T-helper 17 cell (primary cell): ENCODE data around the gene GDPD4. TPM values are rescaled to one million over a fixed set of nuclear protein-coding genes. Genes with fewer than 3 reads are reported as not detected.

Experiments
- ATAC-seq: fragments of 150-1000 bp; cut with Tn5 transposase; 2 replicates; pipeline ENCODE4 v1.10.0; 2021; ENCODE audit warnings: mild to moderate bottlenecking, moderate library complexity
- DNase-seq, 3 donors: peaks; one replicate each; pipeline versions ENCODE4 v3.0.0 to v3.0.0-alpha.2; 2020 to 2021
- H3K9me3 ChIP-seq: one replicate; pipeline ENCODE4 v1.7.0; 2013; ENCODE audit warnings: low read length, mild to moderate bottlenecking; ENCODE audit not compliant: control insufficient read depth, poor library complexity, severe bottlenecking
- H3K27ac Mint-ChIP-seq: one replicate; pipeline ENCODE4 v1.8.0; 2022; ENCODE audit warnings: mild to moderate bottlenecking, moderate library complexity, mixed read lengths
- H3K27me3 Mint-ChIP-seq: one replicate; pipeline ENCODE4 v1.8.0; 2022; ENCODE audit warnings: mixed read lengths
- H3K36me3 Mint-ChIP-seq: one replicate; pipeline ENCODE4 v1.8.0; 2022; ENCODE audit warnings: low read depth, mixed read lengths
- H3K4me1 Mint-ChIP-seq: one replicate; pipeline ENCODE4 v1.8.0; 2022; ENCODE audit warnings: mild to moderate bottlenecking, mixed read lengths
- H3K4me3 Mint-ChIP-seq: one replicate; pipeline ENCODE4 v1.8.0; 2022; ENCODE audit warnings: mild to moderate bottlenecking, moderate library complexity, mixed read lengths
- total RNA-seq, 4 donors: library from RNA in 2 of 4; stranded (reverse) in 2 of 4; gene quantifications; one replicate each; pipeline ENCODE4 v1.2.3 and lab custom pipeline; 2022 to 2026

GDPD4 gene
- total RNA-seq, 2 donors from 2014 or later: not detected

DNA sequence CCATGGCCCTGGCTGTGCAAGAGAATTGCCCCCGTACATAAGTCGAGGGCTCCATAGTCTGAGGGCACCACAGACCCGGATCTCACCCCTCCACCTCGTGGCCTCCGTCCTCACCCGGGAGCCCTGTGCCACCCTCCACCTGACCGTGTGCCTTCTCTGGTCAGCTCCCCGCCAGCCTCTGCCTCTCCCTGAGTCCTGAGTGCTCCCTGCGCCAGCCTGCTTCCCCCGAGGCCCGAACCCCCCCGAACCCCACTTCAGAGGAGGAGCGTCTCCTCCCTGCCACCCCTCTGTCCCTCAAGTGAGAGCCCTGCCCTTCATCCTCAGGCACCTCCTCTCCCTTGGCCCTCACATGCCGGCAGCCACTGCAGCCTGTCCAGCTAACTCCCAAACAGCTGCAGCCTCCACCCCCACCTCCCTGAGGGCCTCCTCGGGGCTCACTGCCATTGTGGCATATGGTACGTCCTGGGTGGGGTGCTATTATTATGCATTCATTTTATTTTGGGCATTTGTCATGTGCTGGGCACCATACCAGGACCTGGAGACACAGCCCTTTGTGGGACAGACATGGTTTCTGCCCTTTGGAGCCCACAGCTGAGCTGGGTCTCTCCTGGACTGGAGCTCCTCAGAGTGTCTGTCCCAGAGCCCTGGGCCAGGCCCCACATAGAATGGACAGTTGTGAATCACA, 106.3 kb downstream of the GDPD4 start:
- Mint-ChIP-seq H3K27ac (no peak overlapping the region), H3K36me3 (no peaks in the 10 kb centered on the region), H3K4me1 (peaks cover 5% of the 10 kb centered on the region), H3K4me3 (no peak overlapping the region), H3K27me3 (peaks cover 11% of the 10 kb centered on the region)
- DNase-seq: peak in 1 of 3 donors; percentile 5
- H3K9me3 ChIP-seq: no peaks in the 10 kb centered on the region
- ATAC-seq: no peak

DNA sequence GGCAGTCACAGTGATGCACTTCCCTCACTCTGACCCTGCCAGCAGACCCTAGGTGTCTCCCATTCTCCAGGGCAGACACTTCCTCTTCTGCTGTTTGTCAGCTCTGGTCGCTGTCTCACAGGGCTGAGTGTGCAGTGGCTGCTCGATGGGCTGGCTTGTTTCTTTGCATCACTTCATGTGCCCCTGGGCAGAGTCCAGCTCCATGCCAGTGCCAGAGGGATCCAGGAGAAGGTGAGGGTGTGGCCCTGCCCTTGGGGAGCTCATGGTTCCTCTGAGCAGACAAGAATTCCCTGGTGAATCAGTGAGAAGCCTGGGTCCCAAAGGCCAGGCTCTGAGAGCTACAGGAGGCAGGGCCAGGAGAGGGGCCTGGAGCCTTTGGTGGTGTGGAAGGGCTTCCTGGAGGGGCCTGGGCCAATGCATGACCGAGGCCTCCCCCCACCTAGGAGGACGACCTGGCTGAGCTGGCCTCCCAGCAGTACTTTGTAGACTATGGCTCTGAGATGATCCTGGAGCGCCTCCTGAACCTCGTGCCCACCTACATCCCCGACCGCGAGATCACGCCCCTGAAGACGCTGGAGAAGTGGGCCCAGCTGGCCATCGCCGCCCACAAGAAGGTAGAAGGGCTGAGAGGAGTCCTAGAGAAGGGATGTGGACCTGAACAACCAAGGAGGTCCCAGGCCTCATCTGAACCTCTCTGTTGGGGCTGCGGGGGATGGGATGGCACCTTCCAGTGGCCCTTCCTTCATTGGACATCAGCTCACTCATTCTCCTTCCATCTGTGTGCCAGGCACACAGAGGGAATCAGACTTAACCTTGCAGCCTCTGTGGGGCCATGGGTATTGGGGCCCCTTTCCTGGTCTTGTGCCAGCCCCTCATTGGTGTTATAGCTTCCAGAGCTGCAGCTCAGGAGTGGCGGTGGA, 107.3 kb downstream of the GDPD4 start:
- peaks cover 11% of the 10 kb centered on the region for H3K27me3 Mint-ChIP-seq
- H3K36me3 Mint-ChIP-seq: no peaks in the 10 kb centered on the region
- H3K9me3 ChIP-seq: no peaks in the 10 kb centered on the region
- no peak for DNase-seq
- no peak overlapping the region for H3K4me3 Mint-ChIP-seq
- peaks cover 5% of the 10 kb centered on the region for H3K4me1 Mint-ChIP-seq
- no peak overlapping the region for H3K27ac Mint-ChIP-seq
- ATAC-seq: no peak

DNA sequence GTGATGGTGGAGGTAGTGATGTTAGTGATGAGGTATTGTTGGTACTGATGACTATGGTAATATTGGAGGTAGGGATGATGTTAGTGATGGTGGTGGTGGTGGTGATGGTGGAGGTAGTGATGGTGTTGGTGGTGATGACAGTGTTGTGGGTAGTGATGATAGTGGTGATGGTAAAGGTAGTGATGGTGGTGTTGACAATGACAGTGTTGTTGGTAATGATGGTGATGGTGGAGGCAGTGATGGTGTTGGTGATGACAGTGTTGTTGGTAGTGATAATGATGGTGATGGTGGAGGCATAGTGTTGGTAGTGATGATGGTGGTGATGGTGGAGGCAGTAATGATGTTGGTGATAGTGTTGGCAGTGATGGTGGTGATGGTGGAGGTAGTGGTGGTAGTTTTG, 108.3 kb downstream of the GDPD4 start:
- ATAC-seq (no peak), DNase-seq (no peak)
- H3K4me1 Mint-ChIP-seq: peaks cover 2% of the 10 kb centered on the region
- peaks cover under 1% of the 10 kb centered on the region for H3K27me3 Mint-ChIP-seq
- H3K36me3 Mint-ChIP-seq: no peaks in the 10 kb centered on the region
- H3K9me3 ChIP-seq: no peaks in the 10 kb centered on the region
- H3K27ac Mint-ChIP-seq: no peak overlapping the region
- H3K4me3 Mint-ChIP-seq: no peak overlapping the region

DNA sequence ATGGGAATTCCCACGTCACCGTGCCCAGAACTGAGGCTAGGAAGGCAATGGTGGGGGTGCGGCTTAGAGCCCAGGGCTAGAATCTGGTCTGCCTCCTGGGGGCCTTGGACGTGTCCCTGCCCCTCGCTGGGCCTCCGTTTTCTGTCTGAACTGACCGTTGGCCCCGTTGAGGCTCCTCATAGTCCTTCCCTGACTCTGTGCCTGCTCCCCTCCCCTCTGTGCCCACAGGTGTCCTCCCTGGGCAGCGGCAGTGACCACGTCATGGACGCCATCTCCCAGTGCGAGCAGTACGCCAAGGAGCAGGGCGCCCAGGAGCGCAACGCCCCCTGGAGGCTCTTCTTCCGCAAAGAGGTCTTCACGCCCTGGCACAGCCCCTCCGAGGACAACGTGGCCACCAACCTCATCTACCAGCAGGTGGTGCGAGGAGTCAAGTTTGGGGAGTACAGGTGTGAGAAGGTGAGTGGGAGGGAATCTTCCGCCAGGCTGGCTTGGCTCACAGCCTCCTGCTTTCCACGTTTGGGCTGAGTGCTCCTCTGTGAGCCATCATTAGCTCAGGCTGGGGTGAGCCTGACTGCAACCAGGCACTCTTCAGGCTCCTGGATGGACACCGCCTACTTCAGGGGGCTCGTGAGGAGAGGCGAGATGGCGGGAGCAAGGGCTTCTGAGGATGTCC, 109.5 kb downstream of the GDPD4 start:
- no peaks in the 10 kb centered on the region for H3K36me3 Mint-ChIP-seq
- DNase-seq: peak in 1 of 3 donors; percentile 12
- H3K27me3 Mint-ChIP-seq: no peaks in the 10 kb centered on the region
- no peak overlapping the region for H3K4me3 Mint-ChIP-seq
- no peaks in the 10 kb centered on the region for H3K9me3 ChIP-seq
- peaks cover 2% of the 10 kb centered on the region for H3K4me1 Mint-ChIP-seq
- no peak overlapping the region for H3K27ac Mint-ChIP-seq
- ATAC-seq: peak; percentile 46

DNA sequence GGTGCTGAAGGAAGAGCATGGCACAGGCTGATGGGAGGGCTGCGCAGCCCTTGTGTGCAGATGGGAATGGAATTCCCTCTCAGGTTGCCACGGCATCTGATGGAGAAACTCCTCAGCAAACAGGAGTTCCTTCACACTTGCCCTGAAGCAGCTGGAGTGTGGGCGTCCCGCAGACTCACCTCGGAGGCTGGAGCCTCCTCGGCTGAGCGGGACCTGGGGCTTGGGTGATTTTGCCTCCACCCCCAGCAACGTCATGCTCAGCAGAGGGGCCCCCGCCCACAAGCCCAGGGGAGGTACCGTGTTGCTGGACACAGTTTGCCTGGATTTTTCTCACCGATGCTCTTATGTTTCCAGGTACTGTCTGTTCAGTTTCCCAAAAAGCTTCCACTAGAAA, 110.1 kb downstream of the GDPD4 start:
- H3K36me3 Mint-ChIP-seq: no peaks in the 10 kb centered on the region
- H3K9me3 ChIP-seq: no peaks in the 10 kb centered on the region
- H3K4me1 Mint-ChIP-seq: peaks cover 2% of the 10 kb centered on the region
- DNase-seq (no peak), ATAC-seq (no peak)
- no peak overlapping the region for H3K27ac Mint-ChIP-seq
- H3K27me3 Mint-ChIP-seq: no peaks in the 10 kb centered on the region
- H3K4me3 Mint-ChIP-seq: no peak overlapping the region

DNA sequence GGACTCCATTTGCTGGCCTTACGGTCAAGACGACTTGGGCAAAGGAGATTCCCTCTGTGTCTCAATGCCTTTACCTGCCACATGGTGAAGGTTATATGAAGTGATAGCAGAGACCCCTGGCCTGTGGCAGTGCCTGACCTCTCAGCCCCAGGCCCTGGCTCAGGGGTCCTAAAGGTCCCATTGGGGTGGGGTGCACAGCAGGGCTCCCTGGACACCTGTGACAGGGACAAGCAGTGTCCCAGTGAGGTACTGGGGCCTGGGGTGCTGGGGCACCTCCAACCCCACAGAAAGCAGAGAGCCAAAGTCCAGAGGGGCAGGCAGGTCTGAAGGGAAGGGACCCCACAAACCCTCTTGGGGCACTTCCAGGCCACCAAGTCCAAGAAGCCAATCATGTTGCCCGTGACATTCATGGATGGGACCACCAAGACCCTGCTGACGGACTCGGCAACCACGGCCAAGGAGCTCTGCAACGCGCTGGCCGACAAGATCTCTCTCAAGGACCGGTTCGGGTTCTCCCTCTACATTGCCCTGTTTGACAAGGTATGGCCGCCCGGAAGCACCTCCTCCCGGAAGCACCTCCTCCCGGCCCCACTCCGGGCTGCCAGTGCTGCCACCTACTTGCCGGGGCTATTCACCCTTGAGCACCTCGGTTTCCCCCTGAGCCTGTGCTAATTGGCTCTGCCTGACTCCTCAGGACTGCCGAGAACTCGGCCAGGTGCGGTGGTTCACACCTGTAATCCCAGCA, 111.0 kb downstream of the GDPD4 start:
- Mint-ChIP-seq H3K4me1 (peaks cover 2% of the 10 kb centered on the region), H3K27me3 (no peaks in the 10 kb centered on the region), H3K4me3 (no peak overlapping the region), H3K36me3 (no peaks in the 10 kb centered on the region), H3K27ac (no peak overlapping the region)
- ATAC-seq (no peak), DNase-seq (no peak)
- no peaks in the 10 kb centered on the region for H3K9me3 ChIP-seq

DNA sequence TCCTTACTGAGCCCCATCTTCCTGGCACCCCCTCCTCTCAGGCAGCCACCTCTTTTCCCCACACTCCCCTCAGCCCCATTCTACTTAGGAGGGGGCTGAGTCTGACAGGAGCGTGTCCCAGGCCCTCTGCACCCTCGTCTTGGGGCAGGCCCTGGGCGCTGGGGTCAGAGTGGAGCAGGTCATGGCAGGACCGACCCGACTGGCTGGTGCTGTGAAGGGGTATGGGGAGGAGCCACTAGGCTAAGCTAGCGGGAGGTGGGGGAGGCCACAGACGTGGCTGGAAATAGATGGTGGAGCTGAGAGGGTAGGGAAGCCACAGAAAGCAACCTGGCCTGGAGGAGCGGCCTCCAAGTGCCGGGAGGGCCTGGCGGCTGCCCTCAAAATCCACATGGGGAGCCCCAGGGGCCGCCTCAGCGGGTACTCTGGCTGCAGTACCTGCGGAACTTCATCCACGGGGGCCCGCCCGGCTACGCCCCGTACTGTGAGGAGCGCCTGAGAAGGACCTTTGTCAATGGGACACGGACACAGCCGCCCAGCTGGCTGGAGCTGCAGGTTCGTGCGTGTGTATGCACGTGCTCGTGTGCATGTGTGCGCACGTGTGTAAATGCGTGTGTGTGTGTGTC, 111.8 kb downstream of the GDPD4 start:
- H3K36me3 Mint-ChIP-seq: no peaks in the 10 kb centered on the region
- no peaks in the 10 kb centered on the region for H3K9me3 ChIP-seq
- no peak overlapping the region for H3K4me3 Mint-ChIP-seq
- peaks cover 2% of the 10 kb centered on the region for H3K4me1 Mint-ChIP-seq
- ATAC-seq (no peak), DNase-seq (no peak)
- H3K27me3 Mint-ChIP-seq: no peaks in the 10 kb centered on the region
- H3K27ac Mint-ChIP-seq: no peak overlapping the region

DNA sequence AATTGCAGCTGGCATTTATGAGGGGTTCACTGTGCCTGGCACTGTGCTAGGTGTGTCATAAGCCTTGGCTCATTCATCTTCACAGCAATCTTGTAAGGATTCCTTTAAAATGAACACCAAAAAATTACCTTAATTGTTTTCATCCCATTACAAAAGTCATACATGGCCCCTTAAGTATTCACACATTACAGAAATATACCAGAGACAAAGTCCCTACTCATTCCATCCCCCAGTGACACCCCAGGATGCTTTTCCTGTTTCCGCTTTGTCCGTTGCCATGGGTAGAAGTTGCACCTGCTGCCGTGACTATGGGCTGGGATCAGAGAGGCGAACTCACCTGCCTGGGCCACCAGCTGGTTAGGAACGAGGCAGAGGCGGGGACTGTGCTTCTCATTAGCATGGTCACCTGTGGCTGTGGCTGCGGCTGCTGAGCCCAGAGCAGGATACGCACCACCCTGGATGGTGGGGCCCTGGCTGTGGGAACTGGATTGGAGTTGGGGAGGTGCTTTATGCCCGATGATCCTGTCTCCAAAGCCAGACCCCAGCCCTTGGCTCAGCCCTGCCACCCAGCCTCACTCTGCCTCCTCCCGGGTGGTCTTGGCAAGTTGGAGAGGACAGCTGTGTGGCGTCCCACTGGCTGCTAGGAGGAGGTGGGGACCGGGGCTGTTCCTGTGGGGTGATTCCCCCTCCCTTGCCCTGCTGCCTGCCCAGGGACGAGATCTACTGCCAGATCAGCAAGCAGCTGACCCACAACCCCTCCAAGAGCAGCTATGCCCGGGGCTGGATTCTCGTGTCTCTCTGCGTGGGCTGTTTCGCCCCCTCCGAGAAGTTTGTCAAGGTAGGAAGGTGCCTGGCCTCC, 112.6 kb downstream of the GDPD4 start:
- peak overlapping the region; percentile 37 for H3K27ac Mint-ChIP-seq
- H3K9me3 ChIP-seq: no peaks in the 10 kb centered on the region
- H3K4me1 Mint-ChIP-seq: peaks cover 2% of the 10 kb centered on the region
- no peaks in the 10 kb centered on the region for H3K36me3 Mint-ChIP-seq
- DNase-seq: no peak
- no peaks in the 10 kb centered on the region for H3K27me3 Mint-ChIP-seq
- no peak for ATAC-seq
- H3K4me3 Mint-ChIP-seq: no peak overlapping the region

DNA sequence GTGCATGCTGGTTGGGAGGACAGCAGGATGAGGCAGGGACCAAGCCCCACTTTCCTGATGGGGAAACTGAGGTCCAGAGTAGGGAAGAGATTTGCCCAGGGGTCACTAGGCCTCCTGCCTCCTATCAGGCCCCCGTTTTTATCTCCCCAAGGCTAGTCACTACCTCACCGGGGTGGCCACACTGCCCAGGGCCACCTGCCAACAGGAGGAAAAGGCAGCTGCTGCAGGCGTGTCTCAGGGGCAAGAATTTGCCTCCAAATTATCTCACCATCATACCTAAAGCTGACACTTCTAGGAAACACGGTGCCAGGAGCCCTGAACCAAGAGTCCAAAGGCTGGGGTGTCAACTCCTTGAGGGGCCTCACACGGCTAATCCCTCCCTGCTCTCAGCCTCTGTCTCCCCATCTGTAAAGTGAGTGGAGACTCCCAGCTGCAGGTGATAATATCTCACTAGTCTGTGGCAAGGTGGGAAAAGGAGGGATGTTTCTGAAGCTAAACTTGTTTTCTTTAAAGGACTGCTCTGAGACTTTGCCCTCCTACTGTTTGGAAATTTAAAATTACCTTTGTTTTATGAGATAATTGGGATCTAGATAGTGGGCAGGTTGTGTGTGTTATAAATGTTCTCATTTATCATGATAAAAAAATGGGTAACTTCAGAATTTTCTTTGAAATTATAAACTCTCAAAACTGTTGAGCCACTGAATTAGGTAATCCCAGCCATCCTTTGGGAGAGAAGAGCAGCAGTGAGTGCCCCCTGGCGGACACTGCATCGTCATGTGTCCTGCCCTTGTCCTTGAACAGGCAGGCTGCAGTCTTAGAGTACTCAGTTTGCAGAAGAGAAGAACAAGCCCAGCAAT, 113.5 kb downstream of the GDPD4 start:
- Mint-ChIP-seq H3K4me1 (peaks cover 2% of the 10 kb centered on the region), H3K27me3 (peaks cover 1% of the 10 kb centered on the region), H3K27ac (peak overlapping the region; percentile 37), H3K36me3 (no peaks in the 10 kb centered on the region), H3K4me3 (no peak overlapping the region)
- H3K9me3 ChIP-seq: no peaks in the 10 kb centered on the region
- DNase-seq (peak; percentile 46 to 55 (median 53)), ATAC-seq (peak; percentile 83)

DNA sequence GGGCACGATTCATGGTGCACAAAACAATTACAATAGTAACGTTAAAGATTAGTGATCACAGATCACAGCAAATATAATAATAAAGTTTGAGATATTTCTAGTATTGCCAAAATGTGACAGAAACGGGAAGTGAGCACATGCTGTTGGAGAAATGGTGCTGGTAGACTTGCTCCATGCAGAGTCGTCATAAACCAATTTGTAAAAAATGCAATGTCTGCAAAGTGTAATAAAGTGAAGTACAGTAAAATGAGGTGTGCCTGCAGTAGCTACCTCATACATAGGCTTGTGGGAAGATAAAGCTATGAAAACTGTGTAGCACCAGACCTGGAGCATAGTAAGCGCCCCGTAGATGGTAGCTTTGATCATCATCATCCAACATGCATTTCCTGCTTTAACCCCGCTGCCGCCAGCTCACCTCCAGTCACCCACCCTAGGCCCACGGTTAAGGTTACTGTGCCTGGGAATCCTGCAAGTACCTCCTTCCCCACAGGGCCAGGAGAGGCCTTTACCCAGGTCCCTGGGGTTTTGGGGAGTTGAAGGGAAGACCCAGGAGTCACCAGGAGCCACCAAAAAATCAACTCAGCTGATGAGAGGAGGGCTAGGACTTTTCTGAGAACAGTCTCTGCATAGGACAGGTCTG, 114.3 kb downstream of the GDPD4 start:
- Mint-ChIP-seq H3K27ac (peak overlapping the region; percentile 24), H3K4me1 (peaks cover 2% of the 10 kb centered on the region)
- ATAC-seq: no peak

DNA sequence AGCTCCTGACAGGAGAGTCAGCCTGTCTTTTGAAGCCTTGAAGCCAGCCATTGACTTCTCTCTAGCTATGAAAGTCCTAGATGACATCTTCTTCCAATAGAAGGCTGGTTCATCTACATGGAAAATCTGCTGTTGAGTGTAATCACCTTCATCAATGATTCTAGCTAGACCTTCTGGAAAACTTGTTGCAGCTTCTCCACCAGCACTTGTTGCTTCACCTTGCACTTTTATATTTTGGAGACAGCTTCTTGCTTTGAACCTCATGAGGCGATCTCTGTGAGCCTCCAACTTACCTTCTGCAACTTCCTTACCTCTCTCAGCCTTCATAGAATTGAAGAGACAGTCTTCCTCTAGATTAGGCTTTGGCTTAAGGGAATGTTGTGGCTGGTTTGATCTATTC, 115.2 kb downstream of the GDPD4 start:
- H3K9me3 ChIP-seq: no peaks in the 10 kb centered on the region
- no peak overlapping the region for H3K27ac Mint-ChIP-seq
- ATAC-seq (no peak), DNase-seq (no peak)
- peaks cover 4% of the 10 kb centered on the region for H3K27me3 Mint-ChIP-seq
- H3K36me3 Mint-ChIP-seq: no peaks in the 10 kb centered on the region
- peaks cover 2% of the 10 kb centered on the region for H3K4me1 Mint-ChIP-seq
- no peak overlapping the region for H3K4me3 Mint-ChIP-seq

More for the DNA sequence above, 114.3 kb downstream of the GDPD4 start:
- H3K9me3 ChIP-seq: no peaks in the 10 kb centered on the region
- Mint-ChIP-seq H3K27me3 (peaks cover 4% of the 10 kb centered on the region), H3K36me3 (no peaks in the 10 kb centered on the region), H3K4me3 (no peak overlapping the region)
- no peak for DNase-seq
